Measurements from ENCODE around the gene SRSF4.
A peak's percentile ranks its signal among the peaks of the same experiment; 100 is the strongest.

SRSF4 gene

DNA sequence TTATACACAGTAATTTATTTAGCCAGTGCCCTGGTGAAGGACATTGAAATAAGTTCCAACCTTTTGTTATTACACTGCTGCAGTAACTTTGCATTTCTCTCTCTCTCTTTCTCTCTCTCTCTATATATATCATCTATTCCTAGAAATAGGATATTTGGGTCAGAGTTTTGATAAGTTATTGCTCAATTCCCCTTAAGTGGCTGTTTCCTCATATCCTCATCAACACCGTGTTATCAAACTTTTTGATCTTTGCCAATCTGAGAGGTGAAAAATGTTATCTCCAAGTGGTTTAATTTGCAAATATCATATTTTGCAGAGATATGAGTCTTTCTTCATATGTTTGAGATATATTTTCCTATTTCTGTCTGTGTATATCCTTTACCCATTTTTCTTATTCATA, 1.6 kb upstream of the SRSF4 start:
- H3K36me3 Mint-ChIP-seq, result peaks cover 12% of the 10 kb centered on the region
- H3K4me3 Mint-ChIP-seq, result peak overlapping the region; percentile 95
- H3K27me3 Mint-ChIP-seq, result no peaks in the 10 kb centered on the region
- H3K27ac Mint-ChIP-seq, result no peak overlapping the region
- no peaks in the 10 kb centered on the region for H3K9me3 Mint-ChIP-seq
- peaks cover 36% of the 10 kb centered on the region for H3K4me1 Mint-ChIP-seq

DNA sequence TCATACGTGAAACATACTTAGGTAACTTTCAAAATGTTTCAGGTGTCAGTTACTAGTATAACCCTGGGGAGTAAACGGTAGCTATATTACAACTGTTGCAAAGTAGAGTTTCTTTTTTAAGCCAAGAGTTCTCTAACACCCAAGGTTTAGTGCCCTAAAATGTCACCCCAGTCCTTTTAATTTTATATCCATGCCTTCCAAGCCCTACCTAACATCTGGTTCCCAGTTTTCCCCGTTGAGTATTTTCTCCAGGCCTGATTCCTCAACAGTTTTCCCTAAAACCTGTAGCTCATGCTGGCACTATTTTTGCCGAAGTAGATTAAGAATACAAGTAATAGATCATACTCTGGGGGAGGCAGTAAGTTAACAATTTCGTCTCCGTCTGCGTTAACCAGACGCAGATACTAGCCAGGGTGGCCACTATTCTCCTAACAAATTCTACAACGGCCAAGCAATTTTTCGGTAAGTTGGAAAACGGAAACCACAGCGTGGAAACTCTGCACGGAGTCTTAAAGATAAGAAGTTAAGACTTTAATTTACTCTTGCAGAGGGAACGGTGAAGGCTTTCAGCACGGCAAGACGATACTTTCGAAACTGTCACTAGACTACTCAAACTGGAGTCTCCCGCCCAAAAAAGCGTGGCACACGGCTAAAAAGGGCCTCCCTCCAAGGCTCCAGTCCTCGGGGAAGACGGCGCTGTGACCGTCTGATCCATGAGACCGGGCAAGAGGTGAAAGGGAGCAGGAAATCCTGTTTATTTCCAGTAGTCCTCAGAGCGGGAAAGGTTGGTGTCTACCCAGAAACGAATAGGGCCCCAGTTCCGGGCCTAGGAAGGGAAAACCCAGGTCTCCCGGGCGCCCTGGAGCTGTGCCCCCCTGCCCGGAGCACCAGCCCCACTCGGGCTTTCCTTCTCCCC, 945 bp downstream of the SRSF4 start:
- peak overlapping the region; percentile 99 for H3K27ac Mint-ChIP-seq
- peak overlapping the region; percentile 95 for H3K4me3 Mint-ChIP-seq
- H3K36me3 Mint-ChIP-seq, result peaks cover 12% of the 10 kb centered on the region
- H3K27me3 Mint-ChIP-seq, result no peaks in the 10 kb centered on the region
- no peaks in the 10 kb centered on the region for H3K9me3 Mint-ChIP-seq
- H3K4me1 Mint-ChIP-seq, result peaks cover 60% of the 10 kb centered on the region

DNA sequence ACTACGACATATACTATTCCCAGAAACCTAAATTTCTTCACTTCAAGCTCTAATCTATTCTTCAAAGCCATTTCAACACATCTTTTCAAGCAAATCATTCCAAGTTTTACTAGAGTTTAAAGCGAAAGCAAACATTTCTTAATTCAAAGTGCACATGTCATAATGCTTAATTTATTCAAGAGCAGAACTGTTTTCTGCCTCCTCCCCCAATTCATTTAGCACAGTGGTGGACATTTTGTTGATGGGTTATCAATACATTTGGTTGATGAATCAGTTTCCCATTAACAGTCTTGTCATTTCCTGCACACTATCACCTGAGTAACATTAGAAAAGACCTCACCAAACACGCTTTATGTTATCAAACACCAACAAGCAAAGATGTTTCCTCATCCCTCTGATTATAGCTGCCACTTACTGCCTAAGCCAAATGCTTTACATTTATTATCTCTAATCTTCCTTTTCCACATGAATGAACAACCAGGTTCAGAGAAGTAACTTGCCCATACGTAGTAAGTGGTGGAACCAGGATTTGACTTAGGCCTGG, 2.0 kb downstream of the SRSF4 start:
- H3K27ac Mint-ChIP-seq, result peak overlapping the region; percentile 99
- peaks cover 61% of the 10 kb centered on the region for H3K4me1 Mint-ChIP-seq
- no peaks in the 10 kb centered on the region for H3K9me3 Mint-ChIP-seq
- peaks cover 12% of the 10 kb centered on the region for H3K36me3 Mint-ChIP-seq
- H3K4me3 Mint-ChIP-seq, result peak overlapping the region; percentile 95
- no peaks in the 10 kb centered on the region for H3K27me3 Mint-ChIP-seq

DNA sequence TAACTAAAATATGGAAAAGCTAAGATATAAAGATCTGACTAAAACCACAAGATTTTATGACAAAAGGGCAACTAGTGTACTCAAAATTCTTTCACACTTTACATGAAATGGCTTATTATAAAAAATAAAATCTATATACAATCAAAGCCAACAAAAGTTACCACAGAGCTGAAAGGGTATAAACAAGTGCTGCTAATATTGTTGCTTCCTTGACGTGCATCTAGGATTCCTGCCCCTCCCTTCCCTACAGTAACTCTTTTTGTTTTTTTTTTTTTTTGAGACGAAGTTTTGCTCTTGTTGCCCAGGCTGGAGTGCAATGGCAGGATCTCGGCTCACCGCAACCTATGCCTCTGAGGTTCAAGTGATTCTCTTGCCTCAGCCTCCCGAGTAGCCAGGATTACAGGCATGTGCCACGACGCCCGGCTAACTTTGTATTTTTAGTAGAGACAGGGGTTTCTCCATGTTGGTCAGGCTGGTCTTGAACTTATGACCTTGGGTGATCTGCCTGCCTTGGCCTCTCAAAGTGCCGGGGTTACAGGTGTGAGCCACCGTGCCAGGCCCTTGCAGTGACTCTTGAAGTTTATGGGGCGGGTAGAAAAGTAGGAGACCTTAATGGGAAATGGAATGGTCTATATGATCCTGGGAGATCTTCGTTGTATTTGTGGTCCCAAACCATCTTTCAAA, 4.5 kb downstream of the SRSF4 start:
- Mint-ChIP-seq H3K27me3 (no peaks in the 10 kb centered on the region), H3K4me3 (peak overlapping the region; percentile 43), H3K4me1 (peaks cover 65% of the 10 kb centered on the region), H3K27ac (no peak overlapping the region), H3K36me3 (peaks cover 17% of the 10 kb centered on the region), H3K9me3 (no peaks in the 10 kb centered on the region)

DNA sequence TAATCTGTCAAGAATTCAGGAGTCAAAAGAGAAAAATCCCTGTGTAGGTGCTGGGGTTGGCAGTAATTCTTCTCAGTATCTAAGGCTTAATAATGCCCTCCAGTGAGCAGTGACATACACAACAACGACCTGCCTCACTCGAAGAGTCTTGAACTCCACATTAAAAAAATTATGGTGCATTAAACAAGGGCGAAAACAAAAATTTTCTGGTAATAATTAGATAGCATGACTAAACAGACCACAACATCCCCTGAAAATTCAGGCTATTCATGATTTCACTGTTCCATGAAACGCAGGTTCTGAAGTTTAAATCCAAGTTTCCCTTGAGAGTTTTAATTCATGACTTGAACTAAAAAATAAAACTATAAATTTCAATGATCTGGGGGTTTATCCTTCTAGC, 5.1 kb downstream of the SRSF4 start:
- peak overlapping the region; percentile 27 for H3K4me3 Mint-ChIP-seq
- H3K27me3 Mint-ChIP-seq, result no peaks in the 10 kb centered on the region
- peaks cover 17% of the 10 kb centered on the region for H3K36me3 Mint-ChIP-seq
- no peaks in the 10 kb centered on the region for H3K9me3 Mint-ChIP-seq
- peaks cover 67% of the 10 kb centered on the region for H3K4me1 Mint-ChIP-seq
- H3K27ac Mint-ChIP-seq, result no peak overlapping the region

DNA sequence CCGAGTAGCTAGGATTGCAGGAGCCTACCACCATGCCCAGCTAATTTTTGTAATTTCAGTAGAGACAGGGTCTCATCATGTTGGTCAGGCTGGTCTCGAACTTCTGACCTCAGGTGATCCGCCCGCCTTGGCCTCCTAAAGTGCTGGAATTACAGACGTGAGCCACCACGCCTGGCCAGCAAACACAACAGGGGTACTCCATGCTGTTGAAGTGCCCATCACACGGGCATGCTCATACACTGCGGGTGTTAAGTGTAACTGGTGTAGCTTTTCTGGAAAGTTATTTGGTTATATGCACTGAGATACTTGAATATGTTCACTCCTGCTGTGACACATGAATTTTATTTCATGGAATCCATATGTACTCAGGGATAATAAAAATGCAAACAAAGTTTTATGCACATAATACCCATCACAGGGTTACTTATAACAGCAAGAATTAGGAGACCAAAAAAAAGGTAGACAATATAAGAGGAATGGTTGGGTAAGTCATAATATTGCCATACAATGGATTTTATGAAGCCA, 9.2 kb downstream of the SRSF4 start:
- Mint-ChIP-seq H3K9me3 (no peaks in the 10 kb centered on the region), H3K4me3 (peak overlapping the region; percentile 42), H3K36me3 (peaks cover 7% of the 10 kb centered on the region), H3K27ac (no peak overlapping the region), H3K27me3 (no peaks in the 10 kb centered on the region), H3K4me1 (peaks cover 70% of the 10 kb centered on the region)

DNA sequence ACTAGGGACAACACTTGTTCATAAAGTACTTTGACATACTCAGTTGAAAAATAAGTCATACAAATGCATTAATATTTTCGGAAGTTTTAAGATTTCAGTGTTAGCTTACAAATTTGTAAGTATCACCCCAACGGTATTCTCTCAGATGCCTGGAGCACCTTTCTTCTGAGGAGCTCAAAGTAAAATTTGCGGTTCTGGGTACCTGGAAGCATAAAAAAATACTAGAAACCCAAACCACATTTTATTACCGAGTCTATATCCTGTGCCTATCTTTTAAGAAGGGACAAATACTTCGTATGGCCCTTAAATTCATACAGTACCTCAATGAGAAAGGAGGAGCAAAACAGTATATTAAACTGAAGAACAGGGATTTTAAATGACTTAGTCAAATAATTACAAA, 10.2 kb downstream of the SRSF4 start:
- Mint-ChIP-seq H3K4me3 (peak overlapping the region; percentile 53), H3K27ac (peak overlapping the region; percentile 14), H3K36me3 (peaks cover 9% of the 10 kb centered on the region)

DNA sequence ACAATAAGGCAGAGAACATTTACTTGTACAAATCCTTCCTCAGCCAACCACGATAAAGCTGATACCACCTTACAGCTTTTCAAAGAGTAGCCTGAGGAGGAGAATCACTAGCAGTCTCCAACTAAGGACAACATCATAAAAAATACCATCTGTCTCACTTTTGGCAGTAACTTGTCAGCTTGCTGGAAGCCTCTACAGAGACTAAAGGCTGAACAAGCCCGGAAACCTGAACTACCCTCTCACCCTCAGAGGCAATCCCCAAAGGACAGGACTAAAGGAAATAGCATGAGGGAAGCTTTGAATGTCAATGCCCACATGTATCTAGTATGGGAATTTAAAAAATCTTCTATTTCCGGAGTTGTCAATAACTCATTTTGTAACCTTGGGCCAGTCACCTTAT, 10.6 kb downstream of the SRSF4 start:
- Mint-ChIP-seq H3K9me3 (no peaks in the 10 kb centered on the region), H3K27ac (no peak overlapping the region), H3K36me3 (peaks cover 9% of the 10 kb centered on the region), H3K4me1 (peaks cover 71% of the 10 kb centered on the region), H3K27me3 (no peaks in the 10 kb centered on the region), H3K4me3 (peak overlapping the region; percentile 53)

More for the DNA sequence above, 10.2 kb downstream of the SRSF4 start:
- H3K9me3 Mint-ChIP-seq, result no peaks in the 10 kb centered on the region
- H3K4me1 Mint-ChIP-seq, result peaks cover 71% of the 10 kb centered on the region
- no peaks in the 10 kb centered on the region for H3K27me3 Mint-ChIP-seq

DNA sequence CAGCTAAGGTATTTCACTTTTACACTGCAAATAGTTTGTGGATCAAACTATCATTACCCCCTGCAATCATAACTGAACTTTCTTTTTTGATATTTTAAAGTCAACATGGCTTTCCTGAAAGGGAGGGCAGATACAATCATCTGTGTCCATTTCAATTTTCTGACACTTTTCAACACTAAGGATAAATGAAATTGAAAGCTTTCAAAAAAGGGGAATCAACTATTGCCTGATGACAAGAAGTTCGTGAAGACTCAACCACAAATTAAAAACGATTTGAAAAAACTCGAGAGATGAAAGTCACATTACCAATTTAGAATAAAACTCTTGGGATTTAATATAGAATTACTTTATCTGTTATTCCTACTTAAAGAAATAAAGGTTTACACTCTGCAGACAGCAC, 11.7 kb downstream of the SRSF4 start:
- peak overlapping the region; percentile 59 for H3K27ac Mint-ChIP-seq
- H3K9me3 Mint-ChIP-seq, result no peaks in the 10 kb centered on the region
- H3K27me3 Mint-ChIP-seq, result no peaks in the 10 kb centered on the region
- peaks cover 76% of the 10 kb centered on the region for H3K4me1 Mint-ChIP-seq
- peak overlapping the region; percentile 51 for H3K4me3 Mint-ChIP-seq
- H3K36me3 Mint-ChIP-seq, result peaks cover 9% of the 10 kb centered on the region

DNA sequence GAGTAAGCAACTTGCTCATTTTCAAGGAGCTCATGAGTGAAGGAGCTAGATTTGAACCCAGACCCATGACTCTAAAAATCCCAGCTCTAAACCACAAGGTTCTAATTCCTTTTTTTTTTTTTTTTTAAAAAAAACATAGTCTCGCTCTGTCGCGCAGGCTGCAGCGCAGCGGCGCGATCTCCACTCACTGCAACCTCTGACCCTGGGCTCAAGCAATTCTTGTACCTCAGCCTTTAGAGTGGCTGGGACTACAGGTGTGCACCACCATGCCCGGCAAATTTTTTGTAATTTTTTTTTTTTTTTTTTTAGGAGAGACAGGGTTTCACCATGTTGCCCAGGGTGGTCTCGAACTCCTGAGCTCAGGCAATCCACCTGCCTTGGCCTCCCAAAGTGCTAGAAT, 13.8 kb downstream of the SRSF4 start:
- Mint-ChIP-seq H3K36me3 (peaks cover 7% of the 10 kb centered on the region), H3K4me3 (no peak overlapping the region), H3K4me1 (peaks cover 88% of the 10 kb centered on the region), H3K27me3 (no peaks in the 10 kb centered on the region), H3K9me3 (no peaks in the 10 kb centered on the region), H3K27ac (no peak overlapping the region)

DNA sequence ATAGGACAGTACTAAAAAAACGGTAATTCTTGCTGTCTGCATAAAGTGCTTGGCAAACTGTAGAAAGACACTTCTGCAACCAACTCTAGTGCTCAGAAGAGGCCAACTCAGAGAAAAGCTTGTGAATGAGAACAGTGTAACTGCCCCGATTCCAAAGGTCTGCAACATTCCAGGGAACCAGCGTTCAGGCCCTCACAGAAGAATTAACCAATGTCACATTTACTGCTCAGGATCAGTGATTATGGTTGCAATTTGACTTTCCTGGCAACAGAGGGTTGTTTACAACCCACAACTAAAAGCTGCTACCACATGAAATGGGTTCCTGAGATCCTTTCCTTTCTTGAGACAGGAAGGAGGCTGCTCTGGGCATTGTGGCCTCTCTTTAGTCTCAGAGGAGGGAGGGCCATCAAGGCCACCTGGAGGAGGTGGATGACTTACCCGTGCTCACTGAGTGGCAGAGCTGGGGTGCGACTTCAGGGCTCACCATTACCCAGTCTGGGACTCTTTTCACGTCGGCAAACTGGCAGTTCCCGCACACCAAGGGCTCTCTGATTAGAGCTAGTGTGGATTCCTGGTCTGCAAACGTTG, 15.3 kb downstream of the SRSF4 start:
- Mint-ChIP-seq H3K4me1 (peaks cover 81% of the 10 kb centered on the region), H3K36me3 (peaks cover 6% of the 10 kb centered on the region), H3K4me3 (no peak overlapping the region), H3K27ac (no peak overlapping the region), H3K27me3 (no peaks in the 10 kb centered on the region), H3K9me3 (no peaks in the 10 kb centered on the region)

DNA sequence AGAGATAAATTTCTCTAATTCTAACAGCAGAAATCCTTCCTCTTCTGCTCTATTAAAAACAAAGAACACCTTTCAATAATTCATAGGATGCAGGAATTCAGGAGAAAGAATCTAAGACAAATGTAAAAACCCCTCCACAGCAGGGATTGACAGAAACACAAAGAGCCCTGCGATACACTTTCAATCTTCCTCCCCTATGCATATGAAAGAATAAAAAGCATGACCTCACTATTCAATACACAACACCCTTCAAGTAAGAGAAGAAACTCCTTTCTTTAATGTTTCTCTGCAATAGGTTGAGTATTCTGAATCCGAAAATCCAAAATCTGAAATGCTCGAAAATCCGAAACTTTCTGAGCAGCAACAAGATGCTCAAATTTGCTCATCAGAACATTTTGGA, 17.1 kb downstream of the SRSF4 start:
- H3K4me1 Mint-ChIP-seq, result peaks cover 63% of the 10 kb centered on the region
- no peak overlapping the region for H3K27ac Mint-ChIP-seq
- no peak overlapping the region for H3K4me3 Mint-ChIP-seq

DNA sequence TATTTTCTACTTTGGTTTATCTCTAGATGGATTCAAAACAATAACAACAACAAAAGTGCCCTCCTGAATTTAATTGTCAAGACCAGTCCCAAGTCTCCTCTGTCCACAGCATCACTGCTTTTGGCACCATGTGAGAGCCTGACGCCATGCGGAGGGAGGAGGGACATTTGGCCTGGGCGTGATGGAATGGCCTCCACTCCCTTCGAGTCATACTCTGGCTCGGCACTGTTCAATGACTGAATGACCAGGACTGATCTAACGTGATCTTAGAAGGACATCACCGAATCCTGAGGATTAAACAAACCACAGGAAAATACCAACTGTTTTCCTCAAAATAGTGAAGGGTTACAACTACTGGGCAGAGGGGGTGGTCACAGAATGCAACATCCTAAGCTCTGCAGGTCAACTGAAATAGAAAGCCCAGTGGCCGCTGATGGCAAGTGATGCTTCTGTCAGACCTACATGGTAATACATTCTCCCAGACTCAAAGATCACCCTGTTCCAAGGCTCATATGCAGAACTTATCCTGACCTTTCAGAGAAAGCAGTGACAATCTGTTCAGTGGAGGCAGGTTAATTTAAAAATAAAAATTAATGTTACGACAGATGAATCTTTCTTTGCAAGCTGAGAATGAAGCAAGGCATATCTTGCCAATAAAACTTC, 19.1 kb downstream of the SRSF4 start:
- Mint-ChIP-seq H3K36me3 (peaks cover 4% of the 10 kb centered on the region), H3K9me3 (no peaks in the 10 kb centered on the region), H3K4me3 (no peak overlapping the region)

More for the DNA sequence above, 17.1 kb downstream of the SRSF4 start:
- Mint-ChIP-seq H3K9me3 (no peaks in the 10 kb centered on the region), H3K36me3 (peaks cover 4% of the 10 kb centered on the region), H3K27me3 (no peaks in the 10 kb centered on the region)

DNA sequence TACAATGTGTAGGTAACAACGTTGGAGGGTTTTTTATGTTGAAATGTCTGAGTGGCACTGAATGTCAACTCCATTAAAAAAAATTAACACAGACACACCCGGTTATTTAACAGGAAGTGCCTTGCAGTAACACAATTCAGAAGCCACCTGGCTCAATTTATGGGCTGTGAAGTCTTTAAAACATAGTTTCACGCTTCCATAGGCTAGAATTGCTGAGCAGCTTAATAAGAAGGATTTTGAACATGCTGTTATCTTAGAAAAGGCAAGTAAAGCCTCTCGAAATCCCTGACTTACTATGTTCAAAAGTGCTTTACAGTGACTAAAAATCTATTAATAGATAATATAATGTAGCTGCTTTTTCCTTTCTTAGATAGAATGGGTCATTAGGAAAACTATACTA, 19.7 kb downstream of the SRSF4 start:
- Mint-ChIP-seq H3K27me3 (no peaks in the 10 kb centered on the region), H3K36me3 (peaks cover 4% of the 10 kb centered on the region), H3K9me3 (no peaks in the 10 kb centered on the region), H3K4me3 (no peak overlapping the region), H3K27ac (no peak overlapping the region), H3K4me1 (peaks cover 44% of the 10 kb centered on the region)

More for the DNA sequence above, 19.1 kb downstream of the SRSF4 start:
- Mint-ChIP-seq H3K27ac (no peak overlapping the region), H3K4me1 (peaks cover 48% of the 10 kb centered on the region), H3K27me3 (no peaks in the 10 kb centered on the region)

DNA sequence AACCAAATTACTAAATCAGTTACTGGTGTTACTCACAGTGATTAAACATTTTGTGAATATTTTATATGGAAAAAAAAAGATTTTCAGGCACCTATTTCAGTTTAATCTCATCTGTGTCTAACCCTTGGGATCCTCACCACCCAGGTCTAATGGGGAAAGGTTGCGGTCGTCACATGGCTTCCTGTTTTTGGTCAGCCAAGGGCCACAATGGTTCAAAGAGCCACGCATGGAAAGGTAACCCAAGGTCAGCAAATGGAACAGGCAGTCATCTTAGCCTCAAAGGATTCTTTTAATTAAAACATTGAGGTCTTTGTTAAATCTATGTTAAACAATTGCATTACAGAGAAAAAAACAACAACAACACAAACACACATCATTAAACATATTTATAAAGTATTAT, 21.9 kb downstream of the SRSF4 start:
- Mint-ChIP-seq H3K36me3 (peaks cover 3% of the 10 kb centered on the region), H3K4me1 (peaks cover 24% of the 10 kb centered on the region), H3K27me3 (no peaks in the 10 kb centered on the region), H3K27ac (no peak overlapping the region), H3K9me3 (no peaks in the 10 kb centered on the region), H3K4me3 (no peak overlapping the region)
